Articular chondrocyte of knee joint (primary cell): ENCODE measurements around the gene TYSND1. TPM values are rescaled to one million over a fixed set of nuclear protein-coding genes. Genes with fewer than 3 reads are reported as not detected.

ENCODE experiments used
- total RNA-seq: library from RNA; depleted of rRNA; stranded (reverse); fragments of >200 nt; gene quantifications from 2 replicates; pipeline ENCODE4 v1.2.3, GENCODE V29; 2012

The TYSND1 gene, protein sequence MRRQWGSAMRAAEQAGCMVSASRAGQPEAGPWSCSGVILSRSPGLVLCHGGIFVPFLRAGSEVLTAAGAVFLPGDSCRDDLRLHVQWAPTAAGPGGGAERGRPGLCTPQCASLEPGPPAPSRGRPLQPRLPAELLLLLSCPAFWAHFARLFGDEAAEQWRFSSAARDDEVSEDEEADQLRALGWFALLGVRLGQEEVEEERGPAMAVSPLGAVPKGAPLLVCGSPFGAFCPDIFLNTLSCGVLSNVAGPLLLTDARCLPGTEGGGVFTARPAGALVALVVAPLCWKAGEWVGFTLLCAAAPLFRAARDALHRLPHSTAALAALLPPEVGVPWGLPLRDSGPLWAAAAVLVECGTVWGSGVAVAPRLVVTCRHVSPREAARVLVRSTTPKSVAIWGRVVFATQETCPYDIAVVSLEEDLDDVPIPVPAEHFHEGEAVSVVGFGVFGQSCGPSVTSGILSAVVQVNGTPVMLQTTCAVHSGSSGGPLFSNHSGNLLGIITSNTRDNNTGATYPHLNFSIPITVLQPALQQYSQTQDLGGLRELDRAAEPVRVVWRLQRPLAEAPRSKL
- 8.0 and 8.2 TPM in 2 replicates for total RNA-seq

DNA sequence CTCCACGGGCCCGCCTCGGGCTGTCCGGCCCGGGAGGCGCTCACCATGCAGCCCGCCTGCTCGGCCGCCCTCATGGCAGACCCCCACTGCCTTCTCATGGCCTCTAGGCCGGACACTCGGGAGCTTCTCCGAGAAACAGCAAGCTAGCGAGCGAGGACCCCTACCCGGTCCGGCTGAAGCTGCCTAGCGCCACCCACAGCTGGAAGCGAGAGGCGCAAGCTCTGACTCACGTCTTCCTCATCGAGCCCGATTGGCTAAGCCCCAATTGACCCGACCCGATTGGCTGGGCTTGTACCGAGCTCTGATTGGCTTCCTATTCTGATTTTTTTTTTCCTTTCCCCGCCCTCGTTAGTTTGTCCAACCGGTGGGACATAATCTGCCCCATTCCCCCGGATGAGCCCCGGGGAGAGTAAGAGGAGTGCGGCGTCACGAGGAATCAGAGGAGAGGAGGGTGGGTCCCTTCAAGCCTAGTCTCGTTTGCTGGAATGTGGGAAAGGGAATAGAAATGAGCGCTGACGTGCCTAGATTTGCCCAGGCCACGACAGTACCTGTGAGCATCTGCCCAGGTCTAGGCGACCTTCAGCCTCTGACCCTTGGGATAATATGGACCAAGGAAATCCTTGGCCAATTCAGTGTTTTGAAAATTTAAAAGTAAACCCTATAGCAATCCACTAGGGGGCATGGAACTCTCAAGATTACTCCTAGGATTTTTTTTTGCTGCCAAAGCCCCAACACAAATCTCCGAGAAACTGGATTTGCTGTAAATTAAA is at the start of gene TYSND1:
Gene TYSND1, minus strand, starts transcription at position 212 of the 770 bp plus-strand sequence. Its CDS starts 114 bp downstream, at position 98.

DNA sequence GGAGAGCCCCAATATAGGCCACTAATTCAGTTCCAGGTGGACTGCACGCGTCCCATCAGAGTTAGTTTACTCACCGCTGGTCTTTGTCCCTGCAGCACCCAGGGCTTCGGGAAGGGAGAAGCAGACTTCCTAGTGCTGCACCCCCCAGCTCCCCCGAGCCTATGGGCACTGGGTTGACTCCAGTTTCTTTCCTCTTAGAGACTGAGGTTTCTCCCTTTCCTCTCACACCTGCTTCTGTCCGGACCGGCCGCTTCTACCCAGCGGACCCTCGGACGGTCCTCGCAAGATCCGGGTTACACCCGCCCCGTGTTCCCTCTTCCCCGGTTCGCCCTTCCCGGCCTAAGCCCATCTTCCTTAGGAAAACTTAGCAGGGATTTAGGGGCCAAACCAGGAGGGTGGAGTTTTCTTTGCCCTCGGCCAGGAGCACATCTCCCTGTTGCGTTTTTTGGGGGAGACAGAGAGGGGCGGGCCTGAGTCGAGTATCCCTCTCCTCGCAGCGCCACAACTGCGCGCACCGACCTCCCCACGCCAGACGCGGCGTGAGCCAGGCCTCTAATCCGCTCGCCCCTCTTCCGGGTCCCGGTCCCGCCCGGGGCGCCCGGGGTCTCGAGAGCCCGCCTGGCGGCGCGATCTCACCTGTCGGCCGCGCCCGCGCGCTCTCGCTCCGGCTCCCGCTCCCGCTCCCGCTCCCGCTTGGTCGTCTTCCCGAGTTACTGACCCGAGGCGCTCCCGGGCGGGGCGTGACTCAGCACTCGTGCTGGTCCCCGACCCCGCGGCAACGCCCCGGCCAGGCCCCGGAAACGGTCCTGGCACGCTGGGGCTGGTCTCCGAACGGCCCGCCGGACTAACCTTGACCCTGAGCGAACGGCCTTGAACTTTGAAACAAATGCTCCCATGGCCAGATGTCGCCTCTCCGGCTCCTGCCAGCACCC is 14.1 kb downstream of the TYSND1 start, which contains the start of gene AIFM2:
Gene AIFM2, minus strand, starts transcription at position 728 of the 932 bp plus-strand sequence. CDS start 8,741 bp downstream, outside the sequence.

Other genes starting within 250 kb of the TYSND1 start
- 12.9 and 15.3 TPM in 2 replicates for gene MACROH2A2, start 93.9 kb downstream of the TYSND1 start, total RNA-seq
- 8.2 and 9.1 TPM in 2 replicates for gene AIFM2, start 13.9 kb downstream of the TYSND1 start, total RNA-seq
- 272 and 291 TPM in 2 replicates for gene SAR1A, start 23.8 kb upstream of the TYSND1 start, total RNA-seq
- 234 and 268 TPM in 2 replicates for gene PPA1, start 86.7 kb upstream of the TYSND1 start, total RNA-seq
- gene NPFFR1, start 137.3 kb upstream of the TYSND1 start, total RNA-seq, result not detected in 2 replicates
- 5.2 and 6.4 TPM in 2 replicates for gene LRRC20, start 235.9 kb upstream of the TYSND1 start, total RNA-seq